Keratinocyte (primary cell): ENCODE results near the gene TOR4A. TPM values are rescaled to one million over a fixed set of nuclear protein-coding genes. Genes with fewer than 3 reads are reported as not detected.
A peak's percentile ranks its signal among the peaks of the same experiment; 100 is the strongest.
"Not testable (repeated sequence)": the region's sequence is repeated elsewhere in the genome, so short reads cannot be mapped to it uniquely, and the experiment has no call there.

Experiments used
- DNase-seq: peaks from one replicate; pipeline ENCODE4 v3.0.0-alpha.2; 2011; ENCODE audit warnings: low read depth, missing footprints, low spot score
- FAIRE-seq: peaks from 2 replicates; lab custom pipeline; 2011; peaks lifted over from hg19 to GRCh38; lab: Jason Lieb, UNC
- H2AFZ ChIP-seq: 2 replicates; pipeline ENCODE4 v1.6.0; 2012; ENCODE audit warnings: low read length, control low read depth, inconsistent platforms; ENCODE audit not compliant: control insufficient read depth
- H3K27ac ChIP-seq: 2 replicates; pipeline ENCODE4 v1.5.1; 2011; ENCODE audit warnings: low read length; ENCODE audit not compliant: control insufficient read depth, insufficient read depth
- H3K27me3 ChIP-seq: 3 replicates; pipeline ENCODE4 v1.6.0; 2011; ENCODE audit warnings: low read length; ENCODE audit not compliant: control insufficient read depth, insufficient read depth; ENCODE audit errors: extremely low read depth
- H3K36me3 ChIP-seq, 2 experiments: 2 replicates in 1 of 2; 3 replicates in 1 of 2; pipeline ENCODE4 v1.5.1; 2011; ENCODE audit warnings: low read length in 2 of 2, mild to moderate bottlenecking in 1 of 2; ENCODE audit not compliant: control insufficient read depth in 2 of 2, insufficient read depth in 2 of 2; ENCODE audit errors: extremely low read depth in 1 of 2
- H3K4me1 ChIP-seq: 3 replicates; pipeline ENCODE4 v1.5.1; 2011; ENCODE audit warnings: low read length; ENCODE audit not compliant: control insufficient read depth, insufficient read depth; ENCODE audit errors: extremely low read depth
- H3K4me2 ChIP-seq: 3 replicates; pipeline ENCODE4 v1.6.0; 2011; ENCODE audit warnings: low read depth, low read length; ENCODE audit not compliant: control insufficient read depth, insufficient read depth; ENCODE audit errors: extremely low read depth
- H3K4me3 ChIP-seq, 3 experiments: fragments of 200-600 bp in 1 of 3; sonication (generic) in 1 of 3; 2 replicates in 2 of 3; 3 replicates in 1 of 3; pipeline ENCODE4 v1.5.1; 2011 to 2016; ENCODE audit warnings: low read length in 3 of 3, mild to moderate bottlenecking in 3 of 3, control low read depth in 2 of 3, inconsistent platforms in 1 of 3, low read depth in 1 of 3, mixed read lengths in 1 of 3, mixed run types in 1 of 3, moderate library complexity in 1 of 3; ENCODE audit not compliant: control insufficient read depth in 2 of 3, insufficient read depth in 2 of 3; ENCODE audit errors: extremely low read depth in 1 of 3
- H3K79me2 ChIP-seq: 2 replicates; pipeline ENCODE4 v1.6.0; 2012; ENCODE audit warnings: low read length; ENCODE audit not compliant: control insufficient read depth, insufficient read depth
- H3K9ac ChIP-seq: 3 replicates; pipeline ENCODE4 v1.6.0; 2011; ENCODE audit warnings: low read length; ENCODE audit not compliant: control insufficient read depth, insufficient read depth; ENCODE audit errors: extremely low read depth
- H3K9me1 ChIP-seq: 3 replicates; pipeline ENCODE4 v1.6.0; 2011; ENCODE audit warnings: low read length; ENCODE audit not compliant: control insufficient read depth, insufficient read depth; ENCODE audit errors: extremely low read depth
- H3K9me3 ChIP-seq: 2 replicates; pipeline ENCODE4 v1.5.1; 2012; ENCODE audit warnings: low read depth, low read length; ENCODE audit not compliant: control insufficient read depth
- H4K20me1 ChIP-seq: 3 replicates; pipeline ENCODE4 v1.6.0; 2011; ENCODE audit warnings: low read length; ENCODE audit not compliant: control insufficient read depth, insufficient read depth; ENCODE audit errors: extremely low read depth
- CTCF ChIP-seq, 3 experiments: IDR thresholded peaks in 1 of 3; conservative IDR thresholded peaks in 1 of 3; optimal IDR thresholded peaks in 1 of 3; 2 replicates in 2 of 3; 3 replicates in 1 of 3; pipeline versions ENCODE3 to v1.5.1; 2011; ENCODE audit warnings: low read length in 3 of 3, mild to moderate bottlenecking in 3 of 3, moderate library complexity in 2 of 3, control low read depth in 1 of 3, inconsistent platforms in 1 of 3; ENCODE audit not compliant: insufficient read depth in 2 of 3; ENCODE audit errors: extremely low read depth in 1 of 3
- EZH2 ChIP-seq: IDR thresholded peaks from one replicate; pipeline ENCODE4 v1.6.1; 2012; ENCODE audit warnings: inconsistent platforms, mild to moderate bottlenecking, low read length, moderate library complexity
- dilution Hi-C: fragments of 300-500 bp; cut with MboI; formaldehyde crosslinking; loops from one replicate; pipeline ENCODE4 v1.7.0; 2020; ENCODE audit warnings: low sequenced_read_pairs; ENCODE audit not compliant: extremely low pct_ligation_motif_present
- polyA plus RNA-seq, 5 experiments: library from polyadenylated mRNA; depleted of rRNA in 3 of 5; stranded (reverse) in 3 of 5; stranded (forward) in 1 of 5; unstranded in 1 of 5; fragments of >200 nt; gene quantifications; 1 replicate in 1 of 5; 2 replicates in 3 of 5; 3 replicates in 1 of 5; pipeline versions ENCODE4 v1.2.1 to v1.2.3, GENCODE V29; 2011 to 2012; ENCODE audit warnings: missing spikeins in 2 of 5, low read depth in 1 of 5, low replicate concordance in 1 of 5

TOR4A gene
- polyA plus RNA-seq, 1 donor (not counting 4 experiments of a cell fraction or from before 2014, with no cell fraction given) = 5.8 TPM

GRCh38 chr9:137326445-137327065 is 49.0 kb downstream of the TOR4A start:
- Histone ChIP-seq H2AFZ (no peak overlapping the region), H3K4me2 (no peak overlapping the region), H3K27me3 (no peaks in the 10 kb centered on the region), H4K20me1 (no peaks in the 10 kb centered on the region), H3K9me3 (no peaks in the 10 kb centered on the region), H3K4me1 (no peaks in the 10 kb centered on the region), H3K4me3 (no peak overlapping the region), H3K9me1 (no peaks in the 10 kb centered on the region), H3K27ac (no peak overlapping the region), H3K9ac (no peak overlapping the region), H3K79me2 (no peaks in the 10 kb centered on the region), H3K36me3 (no peaks in the 10 kb centered on the region)
- FAIRE-seq (no peak), DNase-seq (no peak)
- dilution Hi-C loops = no loop called here
- TF ChIP-seq EZH2 (no peak), CTCF (optimal IDR thresholded peaks at IDR 0.05 in 1 of 3, IDR thresholded peaks at IDR 0.05 in 1 of 3, conservative IDR thresholded peaks at IDR 0.05 in 1 of 3; ENCODE audit: extremely low read depth in 1 of 3, insufficient read depth in 2 of 3, low read length in 3 of 3) (no peak)

GRCh38 chr9:137327641-137328550 is 50.4 kb downstream of the TOR4A start:
- H4K20me1 ChIP-seq, H3K79me2 ChIP-seq, DNase-seq, H3K4me3 ChIP-seq, H3K9me1 ChIP-seq, H3K36me3 ChIP-seq, H3K27me3 ChIP-seq, dilution Hi-C loops, H3K9ac ChIP-seq, H2AFZ ChIP-seq, H3K9me3 ChIP-seq, H3K27ac ChIP-seq, H3K4me2 ChIP-seq, H3K4me1 ChIP-seq: not testable (repeated sequence)
- FAIRE-seq = peak; percentile 91

GRCh38 chr9:137329590-137329989 is 52.1 kb downstream of the TOR4A start:
- DNase-seq, FAIRE-seq, H3K27ac ChIP-seq, H3K9me1 ChIP-seq, H2AFZ ChIP-seq, H4K20me1 ChIP-seq, H3K4me1 ChIP-seq, dilution Hi-C loops, H3K9me3 ChIP-seq, H3K27me3 ChIP-seq, H3K36me3 ChIP-seq, H3K9ac ChIP-seq, H3K79me2 ChIP-seq, H3K4me2 ChIP-seq, H3K4me3 ChIP-seq: not testable (repeated sequence)
